ENCODE measurements around the gene RPL22. TPM values are rescaled to one million over a fixed set of nuclear protein-coding genes. Genes with fewer than 3 reads are reported as not detected.

The RPL22 gene
- total RNA-seq, 1 donor from 2014 or later: 283 TPM

Other genes with a start within 250 kb of the RPL22 start
- 8.4 and 9.3 TPM in 2 replicates for gene NPHP4, start 207.2 kb downstream of the RPL22 start, total RNA-seq
- 3.1 and 4.4 TPM in 2 replicates for gene KCNAB2, start 153.7 kb downstream of the RPL22 start, total RNA-seq
- gene CHD5, start 19.3 kb downstream of the RPL22 start, total RNA-seq: 0.14 and 0.18 TPM in 2 replicates
- gene RNF207, start 6.5 kb upstream of the RPL22 start, total RNA-seq: 4.7 and 7.4 TPM in 2 replicates
- 58.1 and 59.5 TPM in 2 replicates for gene ICMT, start 36.4 kb upstream of the RPL22 start, total RNA-seq
- gene HES3, start 44.6 kb upstream of the RPL22 start, total RNA-seq: not detected in 2 replicates
- 3.0 and 3.7 TPM in 2 replicates for gene GPR153, start 61.5 kb upstream of the RPL22 start, total RNA-seq
- gene ACOT7, start 194.2 kb upstream of the RPL22 start, total RNA-seq: 75.6 and 91.1 TPM in 2 replicates
- 0.94 and 3.0 TPM in 2 replicates for gene HES2, start 220.3 kb upstream of the RPL22 start, total RNA-seq
- gene ESPN, start 225.2 kb upstream of the RPL22 start, total RNA-seq: 0.66 and 0.96 TPM in 2 replicates